ENCODE measurements around the gene GMPR.

The GMPR gene

GRCh38 chr6:16335176-16335575 is 96.8 kb downstream of the GMPR start:
- Histone ChIP-seq H3K4me2 (ENCODE audit: low read depth, low read length, poor library complexity, severe bottlenecking) (no peak overlapping the region), H3K27me3 (ENCODE audit: insufficient read depth, low read length, poor library complexity, severe bottlenecking) (no peaks in the 10 kb centered on the region), H4K20me1 (ENCODE audit: insufficient read depth, low read length, poor library complexity, severe bottlenecking) (no peaks in the 10 kb centered on the region), H3K9me3 (ENCODE audit: insufficient read depth, low read depth, low read length) (no peaks in the 10 kb centered on the region), H2AFZ (ENCODE audit: low read length) (no peak overlapping the region), H3K4me1 (ENCODE audit: insufficient read depth, low read length, poor library complexity, severe bottlenecking) (peaks cover 6% of the 10 kb centered on the region), H3K4me3 (ENCODE audit: low read length, poor library complexity, severe bottlenecking) (no peak overlapping the region), H3K79me2 (ENCODE audit: insufficient read depth, low read length) (no peaks in the 10 kb centered on the region), H3K9ac (ENCODE audit: low read depth, low read length, poor library complexity, severe bottlenecking) (no peak overlapping the region), H3K9me2 (replicated peaks; ENCODE audit: low read depth, low read length) (no peaks in the 10 kb centered on the region), H3F3A (ENCODE audit: low read depth) (no peaks in the 10 kb centered on the region), H3K36me3 (ENCODE audit: insufficient read depth, low read length) (no peaks in the 10 kb centered on the region)
- TF ChIP-seq CTCF (conservative IDR thresholded peaks at IDR 0.05; ENCODE audit: low read length), result no peak
- TF ChIP-seq EZH2phosphoT487 (IDR thresholded peaks at IDR 0.05; ENCODE audit: borderline replicate concordance), result no peak

DNA sequence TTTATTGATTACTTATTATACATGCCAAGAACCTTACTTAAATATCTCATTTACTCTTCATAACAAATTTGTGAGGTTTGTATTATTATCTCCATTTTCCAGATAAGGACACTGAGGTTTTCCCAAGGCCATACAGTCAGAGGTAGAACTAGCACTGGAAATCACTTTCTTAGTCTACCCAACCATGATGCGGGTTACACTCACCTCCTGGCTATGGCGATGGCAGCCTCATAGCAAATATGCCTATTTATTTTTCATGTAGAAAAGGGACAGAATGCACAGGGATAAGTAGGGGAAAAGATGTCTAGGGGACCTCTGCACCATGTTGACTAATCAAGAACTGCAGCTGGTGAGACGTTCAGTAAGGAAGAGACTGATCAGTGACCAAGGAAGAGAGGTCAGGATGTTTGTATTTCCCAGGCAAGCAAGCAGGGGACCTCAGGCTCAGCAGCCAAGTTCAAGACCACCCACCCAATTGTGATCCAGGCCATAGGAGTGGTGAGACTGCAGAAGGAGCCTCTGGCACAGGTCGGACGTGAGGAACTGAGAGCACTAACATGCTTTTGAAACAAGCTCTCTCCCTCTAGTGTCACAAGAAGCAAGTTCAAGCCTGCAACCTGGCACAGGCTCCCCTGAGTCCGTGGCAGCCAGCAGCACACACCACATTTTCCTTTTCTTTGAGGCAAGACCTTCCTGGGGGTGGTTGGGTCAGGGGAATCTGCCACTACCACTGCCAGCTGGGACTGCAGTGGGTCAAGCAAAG is 97.8 kb downstream of the GMPR start:
- Histone ChIP-seq H3K4me1 (ENCODE audit: insufficient read depth, low read length, poor library complexity, severe bottlenecking) (peaks cover 6% of the 10 kb centered on the region), H3K4me2 (ENCODE audit: low read depth, low read length, poor library complexity, severe bottlenecking) (no peak overlapping the region), H3K9me2 (replicated peaks; ENCODE audit: low read depth, low read length) (no peaks in the 10 kb centered on the region), H3K36me3 (ENCODE audit: insufficient read depth, low read length) (no peaks in the 10 kb centered on the region), H3K79me2 (ENCODE audit: insufficient read depth, low read length) (no peaks in the 10 kb centered on the region), H3F3A (ENCODE audit: low read depth) (no peaks in the 10 kb centered on the region), H3K9ac (ENCODE audit: low read depth, low read length, poor library complexity, severe bottlenecking) (no peak overlapping the region), H4K20me1 (ENCODE audit: insufficient read depth, low read length, poor library complexity, severe bottlenecking) (no peaks in the 10 kb centered on the region), H2AFZ (ENCODE audit: low read length) (no peak overlapping the region), H3K27me3 (ENCODE audit: insufficient read depth, low read length, poor library complexity, severe bottlenecking) (no peaks in the 10 kb centered on the region), H3K9me3 (ENCODE audit: insufficient read depth, low read depth, low read length) (no peaks in the 10 kb centered on the region), H3K4me3 (ENCODE audit: low read length, poor library complexity, severe bottlenecking) (no peak overlapping the region)
- TF ChIP-seq CTCF (conservative IDR thresholded peaks at IDR 0.05; ENCODE audit: low read length) (no peak), EZH2phosphoT487 (IDR thresholded peaks at IDR 0.05; ENCODE audit: borderline replicate concordance) (no peak)

- no peak overlapping the region for H3K4me3 ChIP-seq (ENCODE audit: low read length, poor library complexity, severe bottlenecking)
- H3K79me2 ChIP-seq (ENCODE audit: insufficient read depth, low read length), result no peaks in the 10 kb centered on the region
- H3K36me3 ChIP-seq (ENCODE audit: insufficient read depth, low read length), result no peaks in the 10 kb centered on the region
- no peak overlapping the region for H3K4me2 ChIP-seq (ENCODE audit: low read depth, low read length, poor library complexity, severe bottlenecking)
- TF ChIP-seq EZH2phosphoT487 (IDR thresholded peaks at IDR 0.05; ENCODE audit: borderline replicate concordance), result no peak
- TF ChIP-seq CTCF (conservative IDR thresholded peaks at IDR 0.05; ENCODE audit: low read length), result no peak
- no peaks in the 10 kb centered on the region for H3K27me3 ChIP-seq (ENCODE audit: insufficient read depth, low read length, poor library complexity, severe bottlenecking)
- no peak overlapping the region for H3K9ac ChIP-seq (ENCODE audit: low read depth, low read length, poor library complexity, severe bottlenecking)
- H3K4me1 ChIP-seq (ENCODE audit: insufficient read depth, low read length, poor library complexity, severe bottlenecking), result peaks cover 1% of the 10 kb centered on the region
- no peaks in the 10 kb centered on the region for H3K9me3 ChIP-seq (ENCODE audit: insufficient read depth, low read depth, low read length)
- no peaks in the 10 kb centered on the region for H3F3A ChIP-seq (ENCODE audit: low read depth)
- no peaks in the 10 kb centered on the region for H4K20me1 ChIP-seq (ENCODE audit: insufficient read depth, low read length, poor library complexity, severe bottlenecking)
- H3K9me2 ChIP-seq (replicated peaks; ENCODE audit: low read depth, low read length), result no peaks in the 10 kb centered on the region
- no peak overlapping the region for H2AFZ ChIP-seq (ENCODE audit: low read length)
Measured at GRCh38 chr6:16336911-16337294, 98.5 kb downstream of the GMPR start.

Measured in Loucy (cell line).